ENCODE results near the gene IFT25.

DNA sequence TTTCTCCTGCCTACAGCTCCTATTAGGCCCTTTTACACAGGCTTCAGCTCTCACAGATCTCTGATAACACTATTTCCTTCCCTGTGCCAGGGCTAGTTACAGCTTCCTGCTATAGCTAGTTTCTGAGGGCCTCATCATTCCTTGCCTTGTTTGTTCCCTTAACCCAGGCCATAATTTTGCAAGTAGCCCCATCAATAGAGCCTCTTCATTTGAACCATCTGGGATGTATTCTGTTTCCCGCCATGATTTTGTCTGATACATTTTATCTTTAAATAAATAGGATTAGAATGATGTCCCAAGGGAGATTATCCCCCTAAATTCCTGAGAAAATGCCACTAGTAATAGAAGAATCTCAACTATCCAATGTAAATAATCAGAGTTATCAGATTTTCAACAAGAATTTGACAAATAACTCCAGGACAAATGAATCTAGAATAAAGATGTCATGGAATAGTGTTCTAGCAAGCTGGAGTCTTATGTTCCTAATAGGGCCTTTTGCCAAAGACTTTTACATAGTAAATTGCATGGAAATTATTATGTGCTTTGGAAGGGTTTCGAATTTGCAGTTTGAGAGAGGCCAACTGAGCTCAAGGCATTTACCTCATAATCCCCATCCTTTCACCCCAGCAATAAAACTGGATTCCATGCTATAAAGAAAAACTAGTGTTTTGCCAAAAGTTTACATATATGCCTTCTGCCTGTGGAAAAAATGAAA, 16.1 kb downstream of the IFT25 start:
- TF ChIP-seq, protein P1, sequence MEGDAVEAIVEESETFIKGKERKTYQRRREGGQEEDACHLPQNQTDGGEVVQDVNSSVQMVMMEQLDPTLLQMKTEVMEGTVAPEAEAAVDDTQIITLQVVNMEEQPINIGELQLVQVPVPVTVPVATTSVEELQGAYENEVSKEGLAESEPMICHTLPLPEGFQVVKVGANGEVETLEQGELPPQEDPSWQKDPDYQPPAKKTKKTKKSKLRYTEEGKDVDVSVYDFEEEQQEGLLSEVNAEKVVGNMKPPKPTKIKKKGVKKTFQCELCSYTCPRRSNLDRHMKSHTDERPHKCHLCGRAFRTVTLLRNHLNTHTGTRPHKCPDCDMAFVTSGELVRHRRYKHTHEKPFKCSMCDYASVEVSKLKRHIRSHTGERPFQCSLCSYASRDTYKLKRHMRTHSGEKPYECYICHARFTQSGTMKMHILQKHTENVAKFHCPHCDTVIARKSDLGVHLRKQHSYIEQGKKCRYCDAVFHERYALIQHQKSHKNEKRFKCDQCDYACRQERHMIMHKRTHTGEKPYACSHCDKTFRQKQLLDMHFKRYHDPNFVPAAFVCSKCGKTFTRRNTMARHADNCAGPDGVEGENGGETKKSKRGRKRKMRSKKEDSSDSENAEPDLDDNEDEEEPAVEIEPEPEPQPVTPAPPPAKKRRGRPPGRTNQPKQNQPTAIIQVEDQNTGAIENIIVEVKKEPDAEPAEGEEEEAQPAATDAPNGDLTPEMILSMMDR (IDR thresholded peaks at IDR 0.05), result no peak
- no peak for TF ChIP-seq POLR2A (IDR thresholded peaks at IDR 0.05)
- TF ChIP-seq POLR2AphosphoS5 (IDR thresholded peaks at IDR 0.05), result no peak

All from gastroesophageal sphincter (tissue), 3 donors.